IMR-90 (cell line): ENCODE measurements around the gene CSRNP3. TPM values are rescaled to one million over a fixed set of nuclear protein-coding genes. Genes with fewer than 3 reads are reported as not detected.

Experiments
- ATAC-seq: fragments of 200-7000 bp; cut with Tn5 transposase; 2 replicates; pipeline ENCODE4 v1.9.1; 2020; ENCODE audit warnings: low read depth, mild to moderate bottlenecking, moderate library complexity
- BruUV-seq: library from RNA; stranded (reverse); fragments of 400-500 nt; replicated peaks from 2 replicates; lab custom pipeline; 2021; lab: Mats Ljungman, UMichigan
- CTCF ChIA-PET: fragments of 300-600 bp; formaldehyde crosslinking; extraction: SDS; loops from one replicate; lab custom pipeline; 2021; ENCODE audit warnings: antibody characterized with exemption; lab: Yijun Ruan, JAX
- POLR2A ChIA-PET: fragments of 300-600 bp; sonication (Branson Sonifier 250); formaldehyde crosslinking; loops from one replicate; lab custom pipeline; 2022; ENCODE audit warnings: antibody characterized with exemption; ENCODE audit not compliant: unreplicated experiment; lab: Charles Lee
- DNase-seq: peaks from one replicate; pipeline ENCODE4 v3.0.0; 2013
- H2AFZ ChIP-seq: replicated peaks from 2 replicates; pipeline ENCODE3; 2013; ENCODE audit warnings: low read length, mild to moderate bottlenecking; ENCODE audit not compliant: poor library complexity
- H2AK5ac ChIP-seq: 2 replicates; pipeline ENCODE4 v1.6.1; 2013; ENCODE audit warnings: low read depth, low read length, inconsistent platforms
- H2AK9ac ChIP-seq: replicated peaks from 2 replicates; pipeline ENCODE3; 2013; ENCODE audit warnings: mild to moderate bottlenecking, low read depth, low read length, moderate library complexity; ENCODE audit not compliant: poor library complexity
- H2BK120ac ChIP-seq: 2 replicates; pipeline ENCODE4 v1.6.1; 2013; ENCODE audit warnings: low read depth, low read length, inconsistent platforms
- H2BK15ac ChIP-seq: 3 replicates; pipeline ENCODE4 v1.6.1; 2013; ENCODE audit warnings: low read depth, low read length, inconsistent platforms
- H2BK20ac ChIP-seq: 2 replicates; pipeline ENCODE4 v1.6.1; 2013; ENCODE audit warnings: low read depth, mild to moderate bottlenecking, inconsistent platforms, low read length, moderate library complexity
- H2BK5ac ChIP-seq: 2 replicates; pipeline ENCODE4 v1.6.1; 2013; ENCODE audit warnings: mild to moderate bottlenecking, low read depth, low read length, inconsistent platforms; ENCODE audit not compliant: poor library complexity, severe bottlenecking
- H3K14ac ChIP-seq: replicated peaks from 2 replicates; pipeline ENCODE4 v1.6.1; 2013; ENCODE audit warnings: low read depth, low read length, inconsistent platforms
- H3K18ac ChIP-seq: 2 replicates; pipeline ENCODE4 v1.6.1; 2013; ENCODE audit warnings: low read depth, low read length, control low read depth
- H3K23ac ChIP-seq: 2 replicates; pipeline ENCODE4 v1.6.1; 2013; ENCODE audit warnings: low read depth, low read length, inconsistent platforms
- H3K27ac ChIP-seq: 2 replicates; pipeline ENCODE4 v1.5.1; 2013; ENCODE audit warnings: mild to moderate bottlenecking, control low read depth, low read length; ENCODE audit not compliant: insufficient read depth
- H3K27me3 ChIP-seq: 2 replicates; pipeline ENCODE4 v1.6.1; 2013; ENCODE audit warnings: low read length; ENCODE audit not compliant: control insufficient read depth, insufficient read depth
- H3K36me3 ChIP-seq: 2 replicates; pipeline ENCODE4 v1.6.1; 2013; ENCODE audit warnings: low read length, mixed read lengths; ENCODE audit not compliant: control insufficient read depth, insufficient read depth
- H3K4ac ChIP-seq: 2 replicates; pipeline ENCODE4 v1.6.1; 2013; ENCODE audit warnings: low read depth, low read length, inconsistent platforms
- H3K4me1 ChIP-seq: 2 replicates; pipeline ENCODE4 v1.6.1; 2013; ENCODE audit warnings: low read length, mixed read lengths; ENCODE audit not compliant: control insufficient read depth, insufficient read depth
- H3K4me2 ChIP-seq: 2 replicates; pipeline ENCODE4 v1.6.1; 2013; ENCODE audit warnings: low read depth, mild to moderate bottlenecking, control low read depth, low read length, moderate library complexity
- H3K4me3 ChIP-seq: 2 replicates; pipeline ENCODE4 v1.5.1; 2013; ENCODE audit warnings: low read depth, mild to moderate bottlenecking, control low read depth, low read length, moderate library complexity; ENCODE audit not compliant: insufficient read depth
- H3K56ac ChIP-seq: 2 replicates; pipeline ENCODE4 v1.6.1; 2013; ENCODE audit warnings: low read length, inconsistent platforms; ENCODE audit not compliant: insufficient read depth; ENCODE audit errors: extremely low read depth
- H3K79me1 ChIP-seq, 2 experiments: 2 replicates each; pipeline ENCODE4 v1.6.1; 2013; ENCODE audit warnings: low read length in 2 of 2, inconsistent platforms in 1 of 2, low read depth in 1 of 2
- H3K9ac ChIP-seq: 2 replicates; pipeline ENCODE4 v1.6.1; 2013; ENCODE audit warnings: low read depth, low read length, control low read depth
- H3K9me1 ChIP-seq: 2 replicates; pipeline ENCODE4 v1.6.1; 2013; ENCODE audit warnings: low read length, inconsistent platforms; ENCODE audit not compliant: insufficient read depth
- H3K9me3 ChIP-seq: 2 replicates; pipeline ENCODE4 v1.6.1; 2013; ENCODE audit warnings: low read length; ENCODE audit not compliant: control insufficient read depth, insufficient read depth
- H4K20me1 ChIP-seq: 2 replicates; pipeline ENCODE4 v1.6.1; 2013; ENCODE audit warnings: low read length, inconsistent platforms; ENCODE audit not compliant: insufficient read depth
- H4K5ac ChIP-seq: 2 replicates; pipeline ENCODE4 v1.6.1; 2013; ENCODE audit warnings: mild to moderate bottlenecking, low read depth, low read length, control low read depth
- H4K8ac ChIP-seq, 2 experiments: 2 replicates each; pipeline ENCODE4 v1.6.1; 2013; ENCODE audit warnings: low read depth in 2 of 2, low read length in 2 of 2, control low read depth in 1 of 2, inconsistent platforms in 1 of 2
- H4K91ac ChIP-seq: 2 replicates; pipeline ENCODE4 v1.6.1; 2013; ENCODE audit warnings: low read depth, low read length, inconsistent platforms; ENCODE audit not compliant: insufficient read depth
- MAZ ChIP-seq: IDR thresholded peaks from 2 replicates; pipeline ENCODE4 v1.6.1; 2012; ENCODE audit warnings: low read depth, mild to moderate bottlenecking, low read length, improper control_type of control experiment, moderate library complexity, borderline replicate concordance
- MXI1 ChIP-seq: IDR thresholded peaks from 2 replicates; pipeline ENCODE4 v1.6.1; 2012; ENCODE audit warnings: low read depth, mild to moderate bottlenecking, low read length, moderate library complexity, borderline replicate concordance
- RCOR1 ChIP-seq: IDR thresholded peaks from 2 replicates; pipeline ENCODE4 v1.6.1; 2012; ENCODE audit warnings: mild to moderate bottlenecking, low read length, improper control_type of control experiment; ENCODE audit not compliant: insufficient replicate concordance
- SMC3 ChIP-seq: fragments of 150-350 bp; IDR thresholded peaks from 2 replicates; pipeline ENCODE4 v1.6.1; 2016; ENCODE audit warnings: low read depth, mild to moderate bottlenecking, antibody characterized with exemption, low read length, moderate library complexity
- WGBS, 2 experiments: methylation state at CpG; one replicate each; pipeline versions ENCODE4 v1.1.5 to v1.1.7; 2013; ENCODE audit warnings: missing lambda C conversion rate in 2 of 2; ENCODE audit not compliant: insufficient read length in 1 of 2; ENCODE audit errors: extremely low coverage in 2 of 2; 5-methylcytosine and 5-hydroxymethylcytosine counted together
- dilution Hi-C: fragments of 300-500 bp; cut with HindIII; formaldehyde crosslinking; loops from one replicate; pipeline ENCODE4 v1.14.3; 2018; ENCODE audit warnings: low sequenced_read_pairs; ENCODE audit not compliant: unreplicated experiment
- in situ Hi-C: fragments of 300-500 bp; cut with MboI; formaldehyde crosslinking; loops from 3 replicates; pipeline ENCODE4 v1.14.3; 2019; ENCODE audit warnings: low sequenced_read_pairs, inconsistent platforms, mixed read lengths
- intact Hi-C: fragments of 100-400 bp; cut with micrococcal nuclease; formaldehyde crosslinking; loops from 2 replicates; pipeline ENCODE4 v1.10.0; 2022
- polyA plus RNA-seq, 3 experiments: library from polyadenylated mRNA; depleted of rRNA; stranded (reverse); fragments of >200 nt; gene quantifications; 2 replicates each; pipeline ENCODE4 v1.2.3, GENCODE V29; 2012; ENCODE audit warnings: low replicate concordance in 1 of 3
- total RNA-seq: library from RNA; depleted of rRNA; stranded (reverse); fragments of >200 nt; gene quantifications from 2 replicates; pipeline ENCODE4 v1.2.3, GENCODE V29; 2012

The CSRNP3 gene
- total and polyA plus RNA-seq, 2 of the 4 experiments (the other 2 are of a cell fraction): 0.21 to 0.72 TPM

- no peak overlapping the region for H2BK120ac ChIP-seq
- H3K4ac ChIP-seq: no peak overlapping the region
- dilution Hi-C loops (no loop called here), intact Hi-C loops (no loop called here), in situ Hi-C loops (no loop called here)
- no peaks in the 10 kb centered on the region for H3K4me1 ChIP-seq
- no peak overlapping the region for H3K4me2 ChIP-seq
- H3K9ac ChIP-seq: no peak overlapping the region
- no TSS peak for BruUV-seq
- CTCF ChIA-PET: interaction anchor here (0.6 to 1.0 kb wide), 3 partner anchors 14 to 428 kb away, joined by 3 to 5 read pairs (median 4); no protein-coding TSS in a partner anchor
- H3K27ac ChIP-seq: no peak overlapping the region
- no peaks in the 10 kb centered on the region for H3K36me3 ChIP-seq
- H2BK20ac ChIP-seq: no peak overlapping the region
- H3K9me3 ChIP-seq: no peaks in the 10 kb centered on the region
- no peak overlapping the region for H4K91ac ChIP-seq
- no peak overlapping the region for H3K18ac ChIP-seq
- no peak overlapping the region for H3K4me3 ChIP-seq
- H2BK15ac ChIP-seq: no peak overlapping the region
- H3K9me1 ChIP-seq: no peaks in the 10 kb centered on the region
- no peak for DNase-seq
- H2BK5ac ChIP-seq: no peak overlapping the region
- no peak overlapping the region for H3K14ac ChIP-seq
- no peak overlapping the region for H2AK9ac ChIP-seq
- no peak overlapping the region for H4K5ac ChIP-seq
- TF ChIP-seq MXI1 (no peak), SMC3 (no peak), RCOR1 (no peak), MAZ (no peak)
- no peak overlapping the region for H3K23ac ChIP-seq
- H4K20me1 ChIP-seq: no peaks in the 10 kb centered on the region
- H3K27me3 ChIP-seq: no peaks in the 10 kb centered on the region
- WGBS, 2 experiments: no CpG with 5 or more reads among the region's 3 CpGs
- POLR2A ChIA-PET: no interaction called here
- no peaks in the 10 kb centered on the region for H3K79me1 ChIP-seq
- ATAC-seq: no peak
- no peak overlapping the region for H2AFZ ChIP-seq
- no peak overlapping the region for H3K56ac ChIP-seq
- no peak overlapping the region for H4K8ac ChIP-seq
- no peak overlapping the region for H2AK5ac ChIP-seq
Measured at GRCh38 chr2:165436559-165436958, 32.9 kb upstream of the CSRNP3 start.
